ENCODE measurements around the gene TBC1D22A.

- TF ChIP-seq CTCF (IDR thresholded peaks at IDR 0.05; ENCODE audit: low read depth, low read length, missing input control) (no peak), TAF1 (conservative IDR thresholded peaks at IDR 0.05) (no peak), HNF4A (conservative IDR thresholded peaks at IDR 0.05) (no peak)
- TF ChIP-seq, protein P1, sequence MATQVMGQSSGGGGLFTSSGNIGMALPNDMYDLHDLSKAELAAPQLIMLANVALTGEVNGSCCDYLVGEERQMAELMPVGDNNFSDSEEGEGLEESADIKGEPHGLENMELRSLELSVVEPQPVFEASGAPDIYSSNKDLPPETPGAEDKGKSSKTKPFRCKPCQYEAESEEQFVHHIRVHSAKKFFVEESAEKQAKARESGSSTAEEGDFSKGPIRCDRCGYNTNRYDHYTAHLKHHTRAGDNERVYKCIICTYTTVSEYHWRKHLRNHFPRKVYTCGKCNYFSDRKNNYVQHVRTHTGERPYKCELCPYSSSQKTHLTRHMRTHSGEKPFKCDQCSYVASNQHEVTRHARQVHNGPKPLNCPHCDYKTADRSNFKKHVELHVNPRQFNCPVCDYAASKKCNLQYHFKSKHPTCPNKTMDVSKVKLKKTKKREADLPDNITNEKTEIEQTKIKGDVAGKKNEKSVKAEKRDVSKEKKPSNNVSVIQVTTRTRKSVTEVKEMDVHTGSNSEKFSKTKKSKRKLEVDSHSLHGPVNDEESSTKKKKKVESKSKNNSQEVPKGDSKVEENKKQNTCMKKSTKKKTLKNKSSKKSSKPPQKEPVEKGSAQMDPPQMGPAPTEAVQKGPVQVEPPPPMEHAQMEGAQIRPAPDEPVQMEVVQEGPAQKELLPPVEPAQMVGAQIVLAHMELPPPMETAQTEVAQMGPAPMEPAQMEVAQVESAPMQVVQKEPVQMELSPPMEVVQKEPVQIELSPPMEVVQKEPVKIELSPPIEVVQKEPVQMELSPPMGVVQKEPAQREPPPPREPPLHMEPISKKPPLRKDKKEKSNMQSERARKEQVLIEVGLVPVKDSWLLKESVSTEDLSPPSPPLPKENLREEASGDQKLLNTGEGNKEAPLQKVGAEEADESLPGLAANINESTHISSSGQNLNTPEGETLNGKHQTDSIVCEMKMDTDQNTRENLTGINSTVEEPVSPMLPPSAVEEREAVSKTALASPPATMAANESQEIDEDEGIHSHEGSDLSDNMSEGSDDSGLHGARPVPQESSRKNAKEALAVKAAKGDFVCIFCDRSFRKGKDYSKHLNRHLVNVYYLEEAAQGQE (IDR thresholded peaks at IDR 0.05) = no peak
These were observed 4.2 kb downstream of the TBC1D22A start for GRCh38 chr22:46766611-46767010.
